Lung (tissue), 12 donors: Measurements from ENCODE around the gene SNTG2. TPM values are rescaled to one million over a fixed set of nuclear protein-coding genes. Genes with fewer than 3 reads are reported as not detected.

Experiments
- ATAC-seq: fragments of 200-7000 bp; cut with Tn5 transposase; one replicate; pipeline ENCODE4 v1.9.1; 2020; ENCODE audit warnings: moderate number of reproducible peaks; ENCODE audit not compliant: insufficient read depth, low FRiP score
- DNase-seq, 3 donors: peaks; one replicate each; pipeline ENCODE4 v3.0.0-alpha.2; 2013 to 2017
- H3K27ac ChIP-seq, 2 donors: one replicate each; pipeline ENCODE4 v1.5.1; 2013; ENCODE audit warnings: mild to moderate bottlenecking in 2 of 2, moderate library complexity in 2 of 2, control low read depth in 1 of 2, inconsistent platforms in 1 of 2, low read depth in 1 of 2, low read length in 1 of 2
- H3K27me3 ChIP-seq, 3 donors: one replicate each; pipeline ENCODE4 v1.5.1; 2013; ENCODE audit warnings: low read length in 2 of 3; ENCODE audit not compliant: control insufficient read depth in 3 of 3, insufficient read depth in 3 of 3
- H3K36me3 ChIP-seq, 4 donors: one replicate each; pipeline ENCODE4 v1.5.1; 2013; ENCODE audit warnings: low read length in 4 of 4, mild to moderate bottlenecking in 1 of 4, moderate library complexity in 1 of 4; ENCODE audit not compliant: control insufficient read depth in 4 of 4, insufficient read depth in 4 of 4
- H3K4me1 ChIP-seq, 5 donors: one replicate each; pipeline ENCODE4 v1.5.1; 2013; ENCODE audit warnings: low read length in 5 of 5, mild to moderate bottlenecking in 2 of 5, moderate library complexity in 1 of 5; ENCODE audit not compliant: control insufficient read depth in 5 of 5, insufficient read depth in 5 of 5
- H3K4me3 ChIP-seq: one replicate; pipeline ENCODE4 v1.5.1; 2013; ENCODE audit warnings: mild to moderate bottlenecking, control low read depth, moderate library complexity
- H3K9ac ChIP-seq, 2 donors: one replicate each; pipeline ENCODE4 v1.5.1; 2013; ENCODE audit warnings: low read length in 2 of 2, control low read depth in 1 of 2; ENCODE audit not compliant: insufficient read depth in 1 of 2
- H3K9me3 ChIP-seq, 4 donors: one replicate each; pipeline ENCODE4 v1.5.1; 2013; ENCODE audit warnings: low read length in 3 of 4, mild to moderate bottlenecking in 1 of 4, moderate library complexity in 1 of 4; ENCODE audit not compliant: control insufficient read depth in 4 of 4, insufficient read depth in 3 of 4
- CTCF ChIP-seq: IDR thresholded peaks from 2 replicates; pipeline ENCODE4 v1.5.1; 2012; ENCODE audit warnings: mild to moderate bottlenecking; ENCODE audit errors: control extremely low read depth, extremely low read depth
- WGBS, 2 donors: extraction: QIAGEN DNeasy Blood & Tissue Kit; methylation state at CpG; one replicate each; pipeline ENCODE4 v1.1.7; 2013; 5-methylcytosine and 5-hydroxymethylcytosine counted together
- polyA plus RNA-seq, 2 donors: library from polyadenylated mRNA; stranded (reverse); fragments of 200-250 nt; gene quantifications; one replicate each; pipeline ENCODE4 v1.2.1, GENCODE V29; 2013
- total RNA-seq, 2 donors: library from RNA; depleted of rRNA in 1 of 2; stranded (reverse); fragments of >200 nt in 1 of 2; gene quantifications; one replicate each; pipeline ENCODE4 v1.2.1, GENCODE V29; 2014 to 2021
- donor health status: control.
- donor health status: control.
- donor health status: Bipolar disorder and iron deficiency.
- donor health status: healthy.
- donor health status: DM: yes; HTN: yes; CAD: no.

Gene SNTG2
- total and polyA plus RNA-seq, 4 donors: 0.31 to 1.8 (median 1.2) TPM

DNA sequence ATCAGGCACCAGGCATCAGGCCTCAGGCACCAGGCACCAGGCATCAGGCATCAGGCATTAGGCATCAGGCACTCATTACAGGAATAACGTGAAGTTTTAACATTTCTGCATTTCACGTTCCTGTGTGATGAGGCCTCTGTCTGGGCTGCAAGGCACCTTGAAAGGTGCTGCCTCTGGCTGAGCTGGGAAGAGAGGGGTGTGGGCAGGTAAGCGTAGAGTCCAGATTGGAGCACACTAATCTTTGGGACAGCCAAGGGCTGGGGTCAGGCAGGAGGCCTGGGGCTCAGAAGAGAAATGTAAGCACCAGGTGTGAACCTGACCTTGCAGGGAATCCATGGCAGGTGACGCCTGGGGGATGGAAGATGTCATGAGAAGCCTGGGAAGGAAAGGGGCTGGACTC lies 25.3 kb upstream of the SNTG2 start:
- H3K9me3 ChIP-seq: peaks cover 0 to 4% (median 0%) of the 10 kb centered on the region in 4 donors
- H3K36me3 ChIP-seq: no peaks in the 10 kb centered on the region
- no peak for TF ChIP-seq CTCF
- H3K4me1 ChIP-seq: no peaks in the 10 kb centered on the region
- DNase-seq: no peak
- no peak overlapping the region for H3K9ac ChIP-seq
- WGBS, 2 donors: 74 to 78% methylated on average over 4 of the region's 4 CpGs
- no peak overlapping the region for H3K4me3 ChIP-seq
- H3K27me3 ChIP-seq: peaks cover 0 to 2% (median 0%) of the 10 kb centered on the region in 3 donors
- no peak overlapping the region for H3K27ac ChIP-seq
- ATAC-seq: no peak

DNA sequence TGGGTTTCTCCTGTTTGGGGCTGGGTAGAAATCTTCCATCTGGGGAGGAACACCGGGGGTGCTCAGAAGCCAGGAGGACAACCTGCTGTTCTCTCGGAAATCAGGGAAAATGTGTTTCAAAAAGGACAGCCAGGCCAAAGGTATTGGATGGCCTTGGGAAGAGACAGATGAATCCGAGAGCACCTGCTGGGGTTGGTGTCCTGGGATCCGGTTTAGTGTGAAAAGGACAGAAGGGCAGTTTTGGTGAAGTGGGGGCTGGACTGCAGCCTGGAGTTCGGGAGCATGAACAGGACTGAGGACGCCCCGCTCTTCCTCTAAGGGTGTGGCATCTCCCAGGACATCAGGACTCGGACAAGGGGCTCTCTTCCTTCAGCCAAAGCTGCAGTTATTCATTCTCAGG lies 24.9 kb upstream of the SNTG2 start:
- ATAC-seq: no peak

DNA sequence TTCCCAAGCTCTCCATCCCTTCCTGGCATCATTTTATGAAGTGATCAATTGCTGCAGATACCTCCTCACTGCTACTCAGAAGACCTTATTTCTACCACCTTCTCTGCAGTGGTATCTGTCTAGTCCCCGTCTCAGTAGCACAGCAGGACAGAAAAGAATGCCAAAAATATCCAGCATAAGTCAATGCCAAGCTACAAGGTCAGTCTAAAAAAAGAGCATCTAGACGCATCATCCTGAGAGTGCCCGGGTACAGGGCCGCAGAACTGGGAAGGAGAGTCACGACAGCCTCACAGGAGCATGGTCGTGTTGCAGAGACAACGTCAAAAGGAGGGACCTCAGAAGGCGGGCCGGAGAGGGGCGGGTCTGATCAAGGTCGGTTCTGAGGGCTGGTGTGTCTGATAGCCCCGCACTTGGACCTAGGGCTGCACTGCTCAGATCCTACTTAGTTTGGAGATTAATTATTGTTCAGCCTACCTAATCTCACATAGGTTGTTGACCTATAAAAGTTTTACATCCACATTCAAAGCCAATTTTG lies 24.3 kb upstream of the SNTG2 start:
- Histone ChIP-seq H3K27me3 (peaks cover 0 to 2% (median 0%) of the 10 kb centered on the region in 3 donors), H3K4me3 (no peak overlapping the region), H3K27ac (no peak overlapping the region), H3K9ac (no peak overlapping the region), H3K4me1 (no peaks in the 10 kb centered on the region), H3K9me3 (peaks cover 0 to 4% (median 0%) of the 10 kb centered on the region in 4 donors), H3K36me3 (no peaks in the 10 kb centered on the region)
- 89 to 90% methylated on average over 12 of the region's 12 CpGs for WGBS, 2 donors
- ATAC-seq (no peak), DNase-seq (no peak)
- TF ChIP-seq CTCF: no peak

More for the DNA sequence above, 24.9 kb upstream of the SNTG2 start:
- H3K36me3 ChIP-seq: no peaks in the 10 kb centered on the region
- H3K9ac ChIP-seq: no peak overlapping the region
- WGBS, 2 donors: 76 to 84% methylated on average over 8 of the region's 8 CpGs
- no peak for TF ChIP-seq CTCF
- DNase-seq: no peak
- H3K27me3 ChIP-seq: peaks cover 0 to 2% (median 0%) of the 10 kb centered on the region in 3 donors
- H3K4me3 ChIP-seq: no peak overlapping the region
- no peaks in the 10 kb centered on the region for H3K4me1 ChIP-seq
- peaks cover 0 to 4% (median 0%) of the 10 kb centered on the region in 4 donors for H3K9me3 ChIP-seq
- H3K27ac ChIP-seq: no peak overlapping the region

DNA sequence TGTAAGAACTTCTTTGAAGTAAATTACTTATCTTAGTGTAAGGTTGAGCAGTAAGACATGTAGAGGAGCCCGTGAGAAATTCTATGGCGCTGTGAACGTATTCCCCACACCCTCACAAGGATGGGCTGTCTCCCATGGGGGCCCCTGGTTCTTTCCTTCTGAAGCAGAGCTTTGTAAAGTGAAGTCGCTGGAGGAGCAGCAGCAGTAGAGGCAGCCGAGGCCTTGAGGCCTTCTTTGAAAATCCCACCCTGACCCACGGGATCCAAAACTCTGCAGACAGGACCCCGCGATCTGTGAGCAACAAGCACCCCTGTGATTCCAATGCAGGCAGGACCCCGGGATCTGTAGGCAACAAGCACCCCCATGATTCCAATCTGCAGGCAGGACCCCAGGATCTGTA lies 23.8 kb upstream of the SNTG2 start:
- WGBS, 2 donors: 82 to 84% methylated on average over 9 of the region's 9 CpGs
- H3K4me1 ChIP-seq: no peaks in the 10 kb centered on the region
- ATAC-seq (no peak), DNase-seq (no peak)
- peaks cover 0 to 2% (median 0%) of the 10 kb centered on the region in 3 donors for H3K27me3 ChIP-seq
- peaks cover 0 to 4% (median 0%) of the 10 kb centered on the region in 4 donors for H3K9me3 ChIP-seq
- no peak overlapping the region for H3K9ac ChIP-seq
- H3K4me3 ChIP-seq: no peak overlapping the region
- no peaks in the 10 kb centered on the region for H3K36me3 ChIP-seq
- TF ChIP-seq CTCF: no peak
- H3K27ac ChIP-seq: no peak overlapping the region
